ENCODE data around the gene MSLN. TPM values are rescaled to one million over a fixed set of nuclear protein-coding genes. Genes with fewer than 3 reads are reported as not detected.

MSLN gene
- total and polyA plus RNA-seq, 2 donors: 0.61 to 2.6 TPM

GRCh38 chr16:807347-808084 lies 47.0 kb downstream of the MSLN start:
- peaks cover 20 to 48% of the 10 kb centered on the region in 2 donors for H3K4me1 ChIP-seq (ENCODE audit: control insufficient read depth in 2 of 2, insufficient read depth in 2 of 2, low read length in 2 of 2)
- H3K9me3 ChIP-seq (ENCODE audit: control insufficient read depth in 2 of 2, insufficient read depth in 1 of 2, low read length in 1 of 2): peaks cover 6 to 19% of the 10 kb centered on the region in 2 donors
- peak overlapping the region; percentile 90 to 91 for H3K27ac ChIP-seq (ENCODE audit: low read depth in 1 of 2, low read length in 1 of 2)
- peaks cover 10 to 47% of the 10 kb centered on the region in 2 donors for H3K27me3 ChIP-seq (ENCODE audit: control insufficient read depth in 2 of 2, insufficient read depth in 1 of 2, low read length in 1 of 2)
- H3K4me3 ChIP-seq (ENCODE audit: low read length in 2 of 2): peak overlapping the region; percentile 73 to 88
- 9% methylated on average over 80 of the region's 80 CpGs for WGBS
- no peaks in the 10 kb centered on the region for H3K36me3 ChIP-seq (ENCODE audit: control insufficient read depth in 2 of 2, insufficient read depth in 2 of 2, low read length in 1 of 2)
- DNase-seq (ENCODE audit: low read depth in 6 of 9, low spot score in 9 of 9): peak; percentile 49 to 85 (median 72)

- Histone ChIP-seq H3K27me3 (ENCODE audit: control insufficient read depth in 2 of 2, insufficient read depth in 1 of 2, low read length in 1 of 2) (peaks cover 15 to 47% of the 10 kb centered on the region in 2 donors), H3K36me3 (ENCODE audit: control insufficient read depth in 2 of 2, insufficient read depth in 2 of 2, low read length in 1 of 2) (no peaks in the 10 kb centered on the region), H3K4me1 (ENCODE audit: control insufficient read depth in 2 of 2, insufficient read depth in 2 of 2, low read length in 2 of 2) (peaks cover 20 to 43% of the 10 kb centered on the region in 2 donors), H3K4me3 (ENCODE audit: low read length in 2 of 2) (peak overlapping the region; percentile 73 to 88), H3K9me3 (ENCODE audit: control insufficient read depth in 2 of 2, insufficient read depth in 1 of 2, low read length in 1 of 2) (peaks cover 6 to 19% of the 10 kb centered on the region in 2 donors), H3K27ac (ENCODE audit: low read depth in 1 of 2, low read length in 1 of 2) (peak overlapping the region; percentile 64 to 90)
- no peak for DNase-seq (ENCODE audit: low read depth in 6 of 9, low spot score in 9 of 9)
- WGBS: 31% methylated on average over 19 of the region's 19 CpGs
Observed at GRCh38 chr16:808085-808386, 47.5 kb downstream of the MSLN start.

GRCh38 chr16:813204-813915 lies 52.8 kb downstream of the MSLN start:
- peak in 2 of 9 donors; percentile 32 to 44 for DNase-seq (ENCODE audit: low read depth in 6 of 9, low spot score in 9 of 9)
- Histone ChIP-seq H3K27ac (ENCODE audit: low read depth in 1 of 2, low read length in 1 of 2) (no peak overlapping the region), H3K4me1 (ENCODE audit: control insufficient read depth in 2 of 2, insufficient read depth in 2 of 2, low read length in 2 of 2) (peaks cover 1 to 3% of the 10 kb centered on the region in 2 donors), H3K36me3 (ENCODE audit: control insufficient read depth in 2 of 2, insufficient read depth in 2 of 2, low read length in 1 of 2) (no peaks in the 10 kb centered on the region), H3K4me3 (ENCODE audit: low read length in 2 of 2) (peak overlapping the region in 1 of 2 donors; percentile 23), H3K27me3 (ENCODE audit: control insufficient read depth in 2 of 2, insufficient read depth in 1 of 2, low read length in 1 of 2) (peaks cover 41 to 90% of the 10 kb centered on the region in 2 donors), H3K9me3 (ENCODE audit: control insufficient read depth in 2 of 2, insufficient read depth in 1 of 2, low read length in 1 of 2) (peaks cover 6 to 16% of the 10 kb centered on the region in 2 donors)
- WGBS: 15% methylated on average over 67 of the region's 67 CpGs

GRCh38 chr16:813916-814412 lies 53.4 kb downstream of the MSLN start:
- no peak overlapping the region for H3K4me3 ChIP-seq (ENCODE audit: low read length in 2 of 2)

DNA sequence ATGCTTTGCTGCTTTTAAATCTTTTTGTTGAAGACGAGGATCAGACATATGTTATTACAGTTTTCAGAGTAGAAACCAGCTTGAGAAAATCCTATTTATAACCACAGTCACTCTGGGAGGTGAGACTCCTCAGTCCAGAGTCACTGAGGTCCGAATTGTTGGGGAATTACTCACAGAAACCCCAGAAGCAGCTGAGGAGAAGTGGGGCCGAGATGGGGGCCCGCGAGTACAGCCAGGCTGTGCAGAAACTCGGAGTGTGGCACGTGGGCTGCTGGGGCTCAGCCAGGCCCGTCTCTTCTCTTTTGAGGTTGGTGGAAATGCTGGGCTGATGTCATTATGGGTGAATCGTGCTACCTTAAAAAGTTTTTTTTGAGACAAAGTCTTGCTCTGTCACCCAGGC lies 54.4 kb downstream of the MSLN start:
- Histone ChIP-seq H3K27ac (ENCODE audit: low read depth in 1 of 2, low read length in 1 of 2) (no peak overlapping the region), H3K4me1 (ENCODE audit: control insufficient read depth in 2 of 2, insufficient read depth in 2 of 2, low read length in 2 of 2) (peaks cover 0 to 10% of the 10 kb centered on the region in 2 donors), H3K4me3 (ENCODE audit: low read length in 2 of 2) (no peak overlapping the region), H3K9me3 (ENCODE audit: control insufficient read depth in 2 of 2, insufficient read depth in 1 of 2, low read length in 1 of 2) (peaks cover 4 to 9% of the 10 kb centered on the region in 2 donors), H3K36me3 (ENCODE audit: control insufficient read depth in 2 of 2, insufficient read depth in 2 of 2, low read length in 1 of 2) (no peaks in the 10 kb centered on the region), H3K27me3 (ENCODE audit: control insufficient read depth in 2 of 2, insufficient read depth in 1 of 2, low read length in 1 of 2) (peaks cover 41 to 90% of the 10 kb centered on the region in 2 donors)
- 91% methylated on average over 9 of the region's 9 CpGs for WGBS
- DNase-seq (ENCODE audit: low read depth in 6 of 9, low spot score in 9 of 9): no peak

More at GRCh38 chr16:813916-814412, 53.4 kb downstream of the MSLN start:
- WGBS: 69% methylated on average over 22 of the region's 22 CpGs
- H3K27me3 ChIP-seq (ENCODE audit: control insufficient read depth in 2 of 2, insufficient read depth in 1 of 2, low read length in 1 of 2): peaks cover 41 to 91% of the 10 kb centered on the region in 2 donors
- no peak overlapping the region for H3K27ac ChIP-seq (ENCODE audit: low read depth in 1 of 2, low read length in 1 of 2)
- H3K36me3 ChIP-seq (ENCODE audit: control insufficient read depth in 2 of 2, insufficient read depth in 2 of 2, low read length in 1 of 2): no peaks in the 10 kb centered on the region
- no peak for DNase-seq (ENCODE audit: low read depth in 6 of 9, low spot score in 9 of 9)
- H3K4me1 ChIP-seq (ENCODE audit: control insufficient read depth in 2 of 2, insufficient read depth in 2 of 2, low read length in 2 of 2): peaks cover 0 to under 1% of the 10 kb centered on the region in 2 donors
- peaks cover 6 to 16% of the 10 kb centered on the region in 2 donors for H3K9me3 ChIP-seq (ENCODE audit: control insufficient read depth in 2 of 2, insufficient read depth in 1 of 2, low read length in 1 of 2)

GRCh38 chr16:815861-816260 lies 55.3 kb downstream of the MSLN start:
- DNase-seq (ENCODE audit: low read depth in 6 of 9, low spot score in 9 of 9): no peak

GRCh38 chr16:817001-817906 lies 56.7 kb downstream of the MSLN start:
- 63% methylated on average over 71 of the region's 71 CpGs for WGBS
- Histone ChIP-seq H3K27me3 (ENCODE audit: control insufficient read depth in 2 of 2, insufficient read depth in 1 of 2, low read length in 1 of 2) (peaks cover 33 to 68% of the 10 kb centered on the region in 2 donors), H3K4me1 (ENCODE audit: control insufficient read depth in 2 of 2, insufficient read depth in 2 of 2, low read length in 2 of 2) (peaks cover 0 to 15% of the 10 kb centered on the region in 2 donors), H3K4me3 (ENCODE audit: low read length in 2 of 2) (no peak overlapping the region), H3K36me3 (ENCODE audit: control insufficient read depth in 2 of 2, insufficient read depth in 2 of 2, low read length in 1 of 2) (no peaks in the 10 kb centered on the region), H3K27ac (ENCODE audit: low read depth in 1 of 2, low read length in 1 of 2) (no peak overlapping the region), H3K9me3 (ENCODE audit: control insufficient read depth in 2 of 2, insufficient read depth in 1 of 2, low read length in 1 of 2) (peaks cover 0 to 2% of the 10 kb centered on the region in 2 donors)
- DNase-seq (ENCODE audit: low read depth in 6 of 9, low spot score in 9 of 9): no peak

More at GRCh38 chr16:815861-816260, 55.3 kb downstream of the MSLN start:
- Histone ChIP-seq H3K36me3 (ENCODE audit: control insufficient read depth in 2 of 2, insufficient read depth in 2 of 2, low read length in 1 of 2) (no peaks in the 10 kb centered on the region), H3K4me3 (ENCODE audit: low read length in 2 of 2) (no peak overlapping the region), H3K27me3 (ENCODE audit: control insufficient read depth in 2 of 2, insufficient read depth in 1 of 2, low read length in 1 of 2) (peaks cover 39 to 82% of the 10 kb centered on the region in 2 donors), H3K4me1 (ENCODE audit: control insufficient read depth in 2 of 2, insufficient read depth in 2 of 2, low read length in 2 of 2) (peaks cover 0 to 15% of the 10 kb centered on the region in 2 donors), H3K27ac (ENCODE audit: low read depth in 1 of 2, low read length in 1 of 2) (no peak overlapping the region), H3K9me3 (ENCODE audit: control insufficient read depth in 2 of 2, insufficient read depth in 1 of 2, low read length in 1 of 2) (peaks cover 4 to 9% of the 10 kb centered on the region in 2 donors)
- WGBS: 94% methylated on average over 15 of the region's 15 CpGs

DNA sequence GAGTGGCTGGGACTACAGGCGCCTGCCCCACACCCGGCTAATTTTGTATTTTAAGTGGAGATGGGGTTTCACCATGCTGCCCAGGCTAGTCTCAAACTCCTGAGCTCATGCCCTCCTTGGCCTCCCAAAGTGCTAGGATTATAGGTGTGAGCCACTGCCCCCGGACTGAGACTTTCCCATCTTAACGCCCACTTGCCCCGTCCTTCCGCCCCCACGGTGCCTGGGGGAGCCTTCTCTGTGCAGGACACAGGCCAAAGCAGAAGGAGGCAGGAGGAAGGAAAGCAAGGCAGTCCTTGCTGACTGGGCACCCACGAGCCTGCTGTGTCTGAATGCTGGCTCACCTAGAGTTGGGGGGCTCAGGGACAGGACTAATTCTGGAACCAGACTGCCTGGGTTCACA lies 57.6 kb downstream of the MSLN start:
- peaks cover 0 to 15% of the 10 kb centered on the region in 2 donors for H3K4me1 ChIP-seq (ENCODE audit: control insufficient read depth in 2 of 2, insufficient read depth in 2 of 2, low read length in 2 of 2)
- H3K27ac ChIP-seq (ENCODE audit: low read depth in 1 of 2, low read length in 1 of 2): no peak overlapping the region
- 79% methylated on average over 8 of the region's 8 CpGs for WGBS
- H3K9me3 ChIP-seq (ENCODE audit: control insufficient read depth in 2 of 2, insufficient read depth in 1 of 2, low read length in 1 of 2): no peaks in the 10 kb centered on the region
- no peak overlapping the region for H3K4me3 ChIP-seq (ENCODE audit: low read length in 2 of 2)
- no peak for DNase-seq (ENCODE audit: low read depth in 6 of 9, low spot score in 9 of 9)
- H3K27me3 ChIP-seq (ENCODE audit: control insufficient read depth in 2 of 2, insufficient read depth in 1 of 2, low read length in 1 of 2): peaks cover 25 to 59% of the 10 kb centered on the region in 2 donors
- no peaks in the 10 kb centered on the region for H3K36me3 ChIP-seq (ENCODE audit: control insufficient read depth in 2 of 2, insufficient read depth in 2 of 2, low read length in 1 of 2)
